ENCODE measurements around the gene SEC14L6. TPM values are rescaled to one million over a fixed set of nuclear protein-coding genes. Genes with fewer than 3 reads are reported as not detected.

SEC14L6 gene
- total RNA-seq, 1 donor from 2014 or later: 11.6 TPM

- no peak for DNase-seq (ENCODE audit: low read depth)
- H3K4me3 ChIP-seq (ENCODE audit: low read depth, low read length): no peak overlapping the region
- no peak for TF ChIP-seq CTCF (conservative IDR thresholded peaks at IDR 0.05; ENCODE audit: low read depth, low read length)
Observed at GRCh38 chr22:30474683-30475424, 71.7 kb downstream of the SEC14L6 start.

- TF ChIP-seq CTCF (conservative IDR thresholded peaks at IDR 0.05; ENCODE audit: low read depth, low read length): no peak
- no peak for DNase-seq (ENCODE audit: low read depth)
- no peak overlapping the region for H3K4me3 ChIP-seq (ENCODE audit: low read depth, low read length)
Observed at GRCh38 chr22:30474121-30474520, 72.4 kb downstream of the SEC14L6 start.

GRCh38 chr22:30472994-30473720, 73.4 kb downstream of the SEC14L6 start:
- H3K4me3 ChIP-seq (ENCODE audit: low read depth, low read length): no peak overlapping the region
- DNase-seq (ENCODE audit: low read depth): no peak
- no peak for TF ChIP-seq CTCF (conservative IDR thresholded peaks at IDR 0.05; ENCODE audit: low read depth, low read length)

Other genes with a start within 250 kb of the SEC14L6 start
- gene TBC1D10A, start 219.8 kb downstream of the SEC14L6 start, total RNA-seq: 15.5 and 22.9 TPM in 2 replicates
- 42.6 and 44.2 TPM in 2 replicates for gene SF3A1, start 189.8 kb downstream of the SEC14L6 start, total RNA-seq
- gene CCDC157, start 189.7 kb downstream of the SEC14L6 start, total RNA-seq: 2.2 and 5.0 TPM in 2 replicates
- 19.2 and 28.0 TPM in 2 replicates for gene RNF215, start 159.3 kb downstream of the SEC14L6 start, total RNA-seq
- 36.2 and 49.6 TPM in 2 replicates for gene SEC14L2, start 149.7 kb downstream of the SEC14L6 start, total RNA-seq
- gene MTFP1, start 121.0 kb downstream of the SEC14L6 start, total RNA-seq: 79.7 and 115 TPM in 2 replicates
- gene SEC14L3, start 74.7 kb downstream of the SEC14L6 start, total RNA-seq: not detected in 2 replicates
- gene SEC14L4, start 41.0 kb downstream of the SEC14L6 start, total RNA-seq: 0.07 TPM in 1 of 2 replicates, not detected in the other
- gene GAL3ST1, start 27.9 kb upstream of the SEC14L6 start, total RNA-seq: 4.1 and 11.4 TPM in 2 replicates
- gene PES1, start 45.2 kb upstream of the SEC14L6 start, total RNA-seq: 97.5 and 123 TPM in 2 replicates
- 6.9 and 9.0 TPM in 2 replicates for gene TCN2, start 60.4 kb upstream of the SEC14L6 start, total RNA-seq
- gene SLC35E4, start 89.0 kb upstream of the SEC14L6 start, total RNA-seq: 9.1 and 10.7 TPM in 2 replicates
- gene DUSP18, start 121.1 kb upstream of the SEC14L6 start, total RNA-seq: 5.2 and 11.5 TPM in 2 replicates
- gene OSBP2, start 148.1 kb upstream of the SEC14L6 start, total RNA-seq: 1.3 and 1.7 TPM in 2 replicates